CD14-positive monocyte (primary cell): ENCODE measurements around the gene KIF3A. TPM values are rescaled to one million over a fixed set of nuclear protein-coding genes. Genes with fewer than 3 reads are reported as not detected.

Experiments used
- DNase-seq, 3 donors: peaks; one replicate each; pipeline ENCODE4 v3.0.0-alpha.2; 2011 to 2022
- H2AFZ ChIP-seq: 2 replicates; pipeline ENCODE4 v1.6.0; 2012; ENCODE audit warnings: mild to moderate bottlenecking, low read depth, low read length, inconsistent platforms; ENCODE audit not compliant: insufficient read depth, poor library complexity, severe bottlenecking
- H3K27ac ChIP-seq, 2 donors: 1 replicate in 1 of 2; 2 replicates in 1 of 2; pipeline ENCODE4 v1.5.1; 2012 to 2013; ENCODE audit warnings: low read length in 2 of 2, control low read depth in 1 of 2, inconsistent platforms in 1 of 2, low read depth in 1 of 2, mild to moderate bottlenecking in 1 of 2
- H3K27me3 ChIP-seq, 2 donors: one replicate each; pipeline versions ENCODE4 v1.6.0 to v1.6.1; 2011 to 2013; ENCODE audit warnings: low read length in 2 of 2; ENCODE audit not compliant: control insufficient read depth in 2 of 2, insufficient read depth in 2 of 2
- H3K36me3 ChIP-seq, 2 donors: replicated peaks in 1 of 2; 1 replicate in 1 of 2; 2 replicates in 1 of 2; pipeline versions ENCODE4 v1.5.1 to v1.6.1; 2012 to 2013; ENCODE audit warnings: low read length in 2 of 2, control low read depth in 1 of 2, inconsistent platforms in 1 of 2, mild to moderate bottlenecking in 1 of 2; ENCODE audit not compliant: insufficient read depth in 2 of 2, control insufficient read depth in 1 of 2
- H3K4me1 ChIP-seq, 2 donors: 1 replicate in 1 of 2; 2 replicates in 1 of 2; pipeline versions ENCODE4 v1.5.1 to v1.6.1; 2012 to 2013; ENCODE audit warnings: low read length in 2 of 2, control low read depth in 1 of 2, inconsistent platforms in 1 of 2, mild to moderate bottlenecking in 1 of 2, moderate library complexity in 1 of 2; ENCODE audit not compliant: insufficient read depth in 2 of 2, control insufficient read depth in 1 of 2
- H3K4me2 ChIP-seq: replicated peaks from 2 replicates; pipeline ENCODE3; 2012; ENCODE audit warnings: low read length, moderate library complexity, mild to moderate bottlenecking; ENCODE audit not compliant: poor library complexity, severe bottlenecking; ENCODE audit errors: extremely low read depth
- H3K4me3 ChIP-seq, 3 experiments: fragments of 200-600 bp in 1 of 3; sonication (generic) in 1 of 3; replicated peaks in 1 of 3; 1 replicate in 2 of 3; 2 replicates in 1 of 3; pipeline ENCODE4 v1.5.1; 2011 to 2013; ENCODE audit warnings: low read length in 3 of 3, mild to moderate bottlenecking in 3 of 3, control low read depth in 2 of 3, low read depth in 2 of 3, inconsistent platforms in 1 of 3, moderate library complexity in 1 of 3
- H3K79me2 ChIP-seq: 2 replicates; pipeline ENCODE4 v1.6.0; 2012; ENCODE audit warnings: mild to moderate bottlenecking, control low read depth, inconsistent platforms, low read length, moderate library complexity; ENCODE audit not compliant: insufficient read depth
- H3K9ac ChIP-seq: 2 replicates; pipeline ENCODE4 v1.6.0; 2017; ENCODE audit warnings: low read length, mild to moderate bottlenecking; ENCODE audit not compliant: insufficient read depth, poor library complexity, severe bottlenecking
- H3K9me3 ChIP-seq, 2 donors: replicated peaks in 1 of 2; 1 replicate in 1 of 2; 2 replicates in 1 of 2; pipeline versions ENCODE4 v1.5.1 to v1.6.1; 2012 to 2013; ENCODE audit warnings: low read length in 2 of 2, control low read depth in 1 of 2; ENCODE audit not compliant: control insufficient read depth in 1 of 2, insufficient read depth in 1 of 2
- H4K20me1 ChIP-seq: 2 replicates; pipeline ENCODE4 v1.6.0; 2012; ENCODE audit warnings: mild to moderate bottlenecking, low read length, control low read depth, moderate library complexity; ENCODE audit not compliant: insufficient read depth
- H3K27ac Mint-ChIP-seq, 7 donors: one replicate each; pipeline ENCODE4 v1.8.0; 2020; ENCODE audit warnings: mild to moderate bottlenecking in 7 of 7, mixed read lengths in 7 of 7, moderate library complexity in 6 of 7, inconsistent platforms in 2 of 7
- H3K27me3 Mint-ChIP-seq, 3 donors: one replicate each; pipeline ENCODE4 v1.8.0; 2021 to 2022; ENCODE audit warnings: low read depth in 3 of 3, mild to moderate bottlenecking in 3 of 3, mixed read lengths in 3 of 3, moderate library complexity in 3 of 3, inconsistent platforms in 1 of 3
- H3K36me3 Mint-ChIP-seq, 2 donors: one replicate each; pipeline ENCODE4 v1.8.0; 2020; ENCODE audit warnings: mixed read lengths in 2 of 2, inconsistent platforms in 1 of 2, mild to moderate bottlenecking in 1 of 2
- H3K4me1 Mint-ChIP-seq: one replicate; pipeline ENCODE4 v1.8.0; 2020; ENCODE audit warnings: mild to moderate bottlenecking, mixed read lengths
- H3K4me3 Mint-ChIP-seq, 2 donors: one replicate each; pipeline ENCODE4 v1.8.0; 2020; ENCODE audit warnings: mild to moderate bottlenecking in 2 of 2, mixed read lengths in 2 of 2, moderate library complexity in 1 of 2
- H3K9me3 Mint-ChIP-seq, 7 donors: one replicate each; pipeline ENCODE4 v1.8.0; 2020 to 2022; ENCODE audit warnings: mixed read lengths in 7 of 7, mild to moderate bottlenecking in 6 of 7, moderate library complexity in 6 of 7, inconsistent platforms in 2 of 7
- WGBS: methylation state at CpG from one replicate; pipeline ENCODE4 v1.1.5; 2013; ENCODE audit warnings: missing lambda C conversion rate; ENCODE audit not compliant: insufficient coverage; 5-methylcytosine and 5-hydroxymethylcytosine counted together
- intact Hi-C, 2 donors: fragments of 100-400 bp; cut with micrococcal nuclease; formaldehyde crosslinking; loops; one replicate each; pipeline versions ENCODE4 v1.15.0 to v1.15.1; 2023
- polyA plus RNA-seq, 3 donors: library from polyadenylated mRNA; depleted of rRNA in 1 of 3; unstranded in 2 of 3; stranded (reverse) in 1 of 3; fragments of 300-500 nt in 2 of 3; fragments of >200 nt in 1 of 3; fragmentation: Illumina TruSeq in 2 of 3; gene quantifications; 1 replicate in 2 of 3; 2 replicates in 1 of 3; pipeline ENCODE4 v1.2.3, GENCODE V29; 2012 to 2021
- TF ChIP-seq, protein P1 (sequence below): fragments of 200-600 bp; IDR thresholded peaks from one replicate; pipeline ENCODE4 v1.8.0; 2022; ENCODE audit warnings: antibody characterized with exemption, mild to moderate bottlenecking

Gene KIF3A
- polyA plus RNA-seq, 3 donors = 0.68 to 1.3 (median 1.2) TPM

DNA sequence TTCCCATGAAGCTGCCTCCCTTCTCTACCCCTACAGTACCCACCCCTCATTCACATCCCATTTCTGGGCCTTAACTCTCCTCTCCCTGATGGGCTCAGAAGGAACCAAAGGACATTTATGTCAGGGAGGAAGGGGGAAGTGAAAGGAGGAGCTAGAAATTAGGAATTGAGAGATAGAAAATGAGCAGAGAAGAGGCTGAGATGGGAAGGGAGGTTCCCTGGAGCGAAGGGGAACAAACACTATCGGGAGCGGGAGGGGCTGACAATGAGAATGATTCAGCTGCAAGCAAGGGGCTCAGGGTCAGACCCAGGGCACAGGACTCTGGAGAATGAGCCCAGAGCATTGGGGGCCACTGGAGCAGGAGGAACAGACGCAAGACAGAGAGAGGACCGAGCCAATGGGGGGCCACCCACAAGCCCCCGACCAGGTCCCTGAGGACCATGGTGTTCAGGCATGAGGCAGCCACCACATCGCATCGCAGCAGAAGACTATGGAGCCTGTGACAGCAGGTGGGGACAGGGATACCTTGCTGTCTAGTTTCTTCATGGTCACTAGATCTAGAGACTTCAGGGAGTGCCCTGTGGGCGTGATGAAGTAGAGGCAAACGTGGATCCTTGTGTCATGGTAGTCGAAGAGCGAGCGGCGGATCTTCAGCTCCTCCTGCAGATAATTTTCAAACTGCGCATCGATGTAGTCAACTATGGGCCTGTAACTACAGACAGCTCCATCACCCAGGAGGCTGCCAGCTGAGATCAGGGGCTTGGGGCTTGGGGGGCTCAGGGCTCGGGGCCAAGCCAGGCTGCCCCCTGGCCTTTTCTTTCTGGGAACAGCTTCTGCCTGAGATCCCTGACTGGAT lies 26.1 kb upstream of the KIF3A start:
- no peak overlapping the region for H3K9ac ChIP-seq
- no peaks in the 10 kb centered on the region for H4K20me1 ChIP-seq
- intact Hi-C loops = no loop called here
- H3K4me2 ChIP-seq = peak overlapping the region; percentile 13
- H3K9me3 ChIP-seq = no peaks in the 10 kb centered on the region
- H3K36me3 ChIP-seq = no peaks in the 10 kb centered on the region
- H3K27me3 Mint-ChIP-seq = peaks cover 3 to 6% (median 3%) of the 10 kb centered on the region in 3 donors
- no peaks in the 10 kb centered on the region for H3K79me2 ChIP-seq
- TF ChIP-seq, protein P1, sequence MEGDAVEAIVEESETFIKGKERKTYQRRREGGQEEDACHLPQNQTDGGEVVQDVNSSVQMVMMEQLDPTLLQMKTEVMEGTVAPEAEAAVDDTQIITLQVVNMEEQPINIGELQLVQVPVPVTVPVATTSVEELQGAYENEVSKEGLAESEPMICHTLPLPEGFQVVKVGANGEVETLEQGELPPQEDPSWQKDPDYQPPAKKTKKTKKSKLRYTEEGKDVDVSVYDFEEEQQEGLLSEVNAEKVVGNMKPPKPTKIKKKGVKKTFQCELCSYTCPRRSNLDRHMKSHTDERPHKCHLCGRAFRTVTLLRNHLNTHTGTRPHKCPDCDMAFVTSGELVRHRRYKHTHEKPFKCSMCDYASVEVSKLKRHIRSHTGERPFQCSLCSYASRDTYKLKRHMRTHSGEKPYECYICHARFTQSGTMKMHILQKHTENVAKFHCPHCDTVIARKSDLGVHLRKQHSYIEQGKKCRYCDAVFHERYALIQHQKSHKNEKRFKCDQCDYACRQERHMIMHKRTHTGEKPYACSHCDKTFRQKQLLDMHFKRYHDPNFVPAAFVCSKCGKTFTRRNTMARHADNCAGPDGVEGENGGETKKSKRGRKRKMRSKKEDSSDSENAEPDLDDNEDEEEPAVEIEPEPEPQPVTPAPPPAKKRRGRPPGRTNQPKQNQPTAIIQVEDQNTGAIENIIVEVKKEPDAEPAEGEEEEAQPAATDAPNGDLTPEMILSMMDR = no peak
- peaks cover 15% of the 10 kb centered on the region in 2 donors for H3K4me1 ChIP-seq
- H3K27ac ChIP-seq = no peak overlapping the region
- no peak overlapping the region for H2AFZ ChIP-seq
- H3K9me3 Mint-ChIP-seq = no peaks in the 10 kb centered on the region
- WGBS = 66% methylated on average over 12 of the region's 17 CpGs
- no peak overlapping the region for H3K4me3 ChIP-seq
- H3K27me3 ChIP-seq = no peaks in the 10 kb centered on the region
- peak overlapping the region in 5 of 7 donors; percentile 16 to 86 (median 75) for H3K27ac Mint-ChIP-seq
- DNase-seq = peak in 1 of 3 donors; percentile 27
- no peak overlapping the region for H3K4me3 Mint-ChIP-seq
- peaks cover 33% of the 10 kb centered on the region for H3K4me1 Mint-ChIP-seq
- peaks cover 13 to 15% of the 10 kb centered on the region in 2 donors for H3K36me3 Mint-ChIP-seq

DNA sequence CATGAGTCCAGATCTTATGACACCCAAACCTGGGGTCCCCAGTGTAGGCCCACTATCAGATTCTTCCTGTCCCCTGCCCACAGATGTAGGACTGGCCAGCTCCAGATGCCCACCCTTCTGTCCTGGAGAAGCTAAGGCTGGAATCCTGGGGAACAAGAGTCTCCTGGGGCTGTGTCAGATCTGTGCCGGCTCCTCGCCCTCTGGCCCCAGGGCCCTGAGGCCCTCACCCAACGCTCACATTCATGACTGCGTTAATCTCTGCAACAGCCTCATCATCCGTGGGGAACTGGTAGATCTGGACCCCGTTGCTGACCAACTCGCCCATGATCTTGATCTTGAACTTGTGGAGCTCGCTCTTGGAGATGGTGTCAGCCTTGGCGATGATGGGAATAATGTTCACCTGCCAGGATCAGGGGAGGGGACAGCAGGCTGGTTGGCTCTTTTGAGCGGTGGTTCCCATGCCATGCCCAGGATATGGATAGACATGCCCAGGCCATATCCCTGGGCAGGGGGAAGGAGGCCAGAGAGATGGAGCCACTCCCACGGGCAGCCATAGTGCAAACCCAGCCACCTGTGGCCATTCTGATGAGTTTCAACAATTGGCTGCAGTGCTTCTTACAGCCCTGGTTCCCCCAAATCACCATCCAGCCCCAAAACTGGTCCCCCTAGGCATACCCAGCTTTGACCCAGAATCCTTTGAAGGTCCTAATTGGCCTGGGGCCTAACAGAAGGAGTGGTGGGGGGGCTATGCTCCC lies 25.1 kb upstream of the KIF3A start:
- no peak overlapping the region for H3K4me2 ChIP-seq
- H3K79me2 ChIP-seq = no peaks in the 10 kb centered on the region
- no peak overlapping the region for H2AFZ ChIP-seq
- peaks cover 15% of the 10 kb centered on the region in 2 donors for H3K4me1 ChIP-seq
- H3K27ac Mint-ChIP-seq = peak overlapping the region in 1 of 7 donors; percentile 74
- no peak overlapping the region for H3K4me3 ChIP-seq
- no peaks in the 10 kb centered on the region for H3K27me3 ChIP-seq
- no peaks in the 10 kb centered on the region for H3K9me3 ChIP-seq
- no peaks in the 10 kb centered on the region for H3K9me3 Mint-ChIP-seq
- H3K4me3 Mint-ChIP-seq = no peak overlapping the region
- H3K27me3 Mint-ChIP-seq = peaks cover 3 to 6% (median 3%) of the 10 kb centered on the region in 3 donors
- intact Hi-C loops = no loop called here
- no peak overlapping the region for H3K27ac ChIP-seq
- no peaks in the 10 kb centered on the region for H4K20me1 ChIP-seq
- no peak overlapping the region for H3K9ac ChIP-seq
- TF ChIP-seq, protein P1 = no peak
- peaks cover 27% of the 10 kb centered on the region for H3K4me1 Mint-ChIP-seq
- WGBS = 97% methylated on average over 11 of the region's 11 CpGs
- peaks cover 13 to 15% of the 10 kb centered on the region in 2 donors for H3K36me3 Mint-ChIP-seq
- no peaks in the 10 kb centered on the region for H3K36me3 ChIP-seq
- DNase-seq = no peak
